ENCODE measurements around the gene ZBTB6. TPM values are rescaled to one million over a fixed set of nuclear protein-coding genes. Genes with fewer than 3 reads are reported as not detected.

Gene ZBTB6
- total RNA-seq, result 8.2 and 12.6 TPM in 2 replicates

GRCh38 chr9:122912964-122913673, at the start of gene ZBTB6:
Gene ZBTB6, minus strand, starts transcription at chr9:122913323. Its CDS starts 1,251 bp downstream, at chr9:122912072.

GRCh38 chr9:122940749-122941581, 27.8 kb upstream of the ZBTB6 start, which contains the start of gene RABGAP1:
Gene RABGAP1, plus strand, starts transcription at chr9:122941020. Its CDS starts 16,040 bp downstream, at chr9:122957060.

GRCh38 chr9:122931226-122932121, 18.4 kb upstream of the ZBTB6 start, which contains the start of gene ZBTB26:
Gene ZBTB26, minus strand, starts transcription at chr9:122931512. Its CDS starts 11,578 bp downstream, at chr9:122919934.

GRCh38 chr9:122904823-122905710, 8.1 kb downstream of the ZBTB6 start, which contains the start of gene RC3H2:
Gene RC3H2, minus strand, starts transcription at chr9:122905359. Its CDS starts 7,850 bp downstream, at chr9:122897509.

Other genes starting within 250 kb of the ZBTB6 start
- not detected in 2 replicates for gene OR1L3, start 238.2 kb downstream of the ZBTB6 start, total RNA-seq
- not detected in 2 replicates for gene OR1L4, start 189.3 kb downstream of the ZBTB6 start, total RNA-seq
- not detected in 2 replicates for gene OR1L6, start 171.0 kb downstream of the ZBTB6 start, total RNA-seq
- gene OR5C1, start 124.4 kb downstream of the ZBTB6 start, total RNA-seq, result not detected in 2 replicates
- gene OR1K1, start 113.2 kb downstream of the ZBTB6 start, total RNA-seq, result not detected in 2 replicates
- 37.7 and 55.8 TPM in 2 replicates for gene PDCL, start 84.7 kb downstream of the ZBTB6 start, total RNA-seq
- 21.9 and 25.7 TPM in 2 replicates for gene RC3H2, start 8.0 kb downstream of the ZBTB6 start, total RNA-seq
- gene ZBTB26, start 18.2 kb upstream of the ZBTB6 start, total RNA-seq, result 2.1 and 2.5 TPM in 2 replicates
- gene RABGAP1, start 27.7 kb upstream of the ZBTB6 start, total RNA-seq, result 36.6 and 37.7 TPM in 2 replicates
- gene GPR21, start 120.3 kb upstream of the ZBTB6 start, total RNA-seq, result 0.69 and 1.1 TPM in 2 replicates

All from bronchial smooth muscle cell (primary cell).